ENCODE data around the gene INPP5K.

The INPP5K gene

GRCh38 chr17:1554751-1555540, 38.5 kb upstream of the INPP5K start:
- H3K27me3 Mint-ChIP-seq: no peaks in the 10 kb centered on the region
- no peak for ATAC-seq
- no peak overlapping the region for H3K4me3 Mint-ChIP-seq
- no peaks in the 10 kb centered on the region for H3K9me3 Mint-ChIP-seq
- peak overlapping the region in 1 of 2 donors; percentile 38 for H3K27ac Mint-ChIP-seq
- no peak for DNase-seq
- peaks cover 27% of the 10 kb centered on the region for H3K4me1 Mint-ChIP-seq

GRCh38 chr17:1553354-1554266, 37.2 kb upstream of the INPP5K start:
- Mint-ChIP-seq H3K27ac (peak overlapping the region in 1 of 2 donors; percentile 80), H3K27me3 (no peaks in the 10 kb centered on the region), H3K4me3 (no peak overlapping the region), H3K4me1 (peaks cover 16% of the 10 kb centered on the region), H3K9me3 (no peaks in the 10 kb centered on the region)
- no peak for ATAC-seq
- no peak for DNase-seq

GRCh38 chr17:1552932-1553331, 36.5 kb upstream of the INPP5K start:
- no peak overlapping the region for H3K4me3 Mint-ChIP-seq
- no peaks in the 10 kb centered on the region for H3K9me3 Mint-ChIP-seq
- DNase-seq (no peak), ATAC-seq (no peak)
- H3K4me1 Mint-ChIP-seq: peaks cover 16% of the 10 kb centered on the region
- no peaks in the 10 kb centered on the region for H3K27me3 Mint-ChIP-seq
- H3K27ac Mint-ChIP-seq: no peak overlapping the region

- peaks cover 16% of the 10 kb centered on the region for H3K4me1 Mint-ChIP-seq
- ATAC-seq: no peak
- no peak overlapping the region for H3K4me3 Mint-ChIP-seq
- no peaks in the 10 kb centered on the region for H3K27me3 Mint-ChIP-seq
- no peaks in the 10 kb centered on the region for H3K9me3 Mint-ChIP-seq
- DNase-seq: no peak
- peak overlapping the region; percentile 66 to 69 for H3K27ac Mint-ChIP-seq
Observed at GRCh38 chr17:1551741-1552140, 35.3 kb upstream of the INPP5K start.

- Mint-ChIP-seq H3K27me3 (no peaks in the 10 kb centered on the region), H3K9me3 (no peaks in the 10 kb centered on the region), H3K27ac (no peak overlapping the region), H3K4me3 (no peak overlapping the region), H3K4me1 (peaks cover 10% of the 10 kb centered on the region)
- DNase-seq: no peak
- no peak for ATAC-seq
Observed at GRCh38 chr17:1548032-1548431, 31.6 kb upstream of the INPP5K start.

GRCh38 chr17:1546292-1546922, 30.0 kb upstream of the INPP5K start:
- Mint-ChIP-seq H3K4me3 (no peak overlapping the region), H3K9me3 (no peaks in the 10 kb centered on the region), H3K4me1 (peaks cover 5% of the 10 kb centered on the region), H3K27me3 (no peaks in the 10 kb centered on the region), H3K27ac (no peak overlapping the region)
- DNase-seq (no peak), ATAC-seq (no peak)

- ATAC-seq (no peak), DNase-seq (no peak)
- Mint-ChIP-seq H3K27me3 (no peaks in the 10 kb centered on the region), H3K27ac (peak overlapping the region in 1 of 2 donors; percentile 54), H3K4me1 (peaks cover 1% of the 10 kb centered on the region), H3K4me3 (no peak overlapping the region), H3K9me3 (no peaks in the 10 kb centered on the region)
Observed at GRCh38 chr17:1545618-1546017, 29.2 kb upstream of the INPP5K start.

- Mint-ChIP-seq H3K27me3 (no peaks in the 10 kb centered on the region), H3K27ac (no peak overlapping the region), H3K9me3 (no peaks in the 10 kb centered on the region), H3K4me1 (no peaks in the 10 kb centered on the region), H3K4me3 (no peak overlapping the region)
- ATAC-seq (no peak), DNase-seq (no peak)
Observed at GRCh38 chr17:1542316-1542715, 25.9 kb upstream of the INPP5K start.

GRCh38 chr17:1541367-1541904, 25.0 kb upstream of the INPP5K start:
- Mint-ChIP-seq H3K9me3 (no peaks in the 10 kb centered on the region), H3K27ac (no peak overlapping the region), H3K4me1 (no peaks in the 10 kb centered on the region), H3K4me3 (no peak overlapping the region), H3K27me3 (no peaks in the 10 kb centered on the region)
- ATAC-seq (no peak), DNase-seq (no peak)

GRCh38 chr17:1539811-1540210, 23.4 kb upstream of the INPP5K start:
- Mint-ChIP-seq H3K27ac (no peak overlapping the region), H3K9me3 (no peaks in the 10 kb centered on the region), H3K4me1 (no peaks in the 10 kb centered on the region), H3K27me3 (no peaks in the 10 kb centered on the region), H3K4me3 (no peak overlapping the region)
- ATAC-seq (no peak), DNase-seq (no peak)

GRCh38 chr17:1535737-1536136, 19.3 kb upstream of the INPP5K start:
- no peaks in the 10 kb centered on the region for H3K27me3 Mint-ChIP-seq
- ATAC-seq (no peak), DNase-seq (no peak)
- no peaks in the 10 kb centered on the region for H3K4me1 Mint-ChIP-seq
- no peaks in the 10 kb centered on the region for H3K9me3 Mint-ChIP-seq
- no peak overlapping the region for H3K4me3 Mint-ChIP-seq
- peak overlapping the region in 1 of 2 donors; percentile 53 for H3K27ac Mint-ChIP-seq

GRCh38 chr17:1533661-1534325, 17.4 kb upstream of the INPP5K start:
- no peak for DNase-seq
- no peak overlapping the region for H3K4me3 Mint-ChIP-seq
- no peaks in the 10 kb centered on the region for H3K9me3 Mint-ChIP-seq
- no peak overlapping the region for H3K27ac Mint-ChIP-seq
- no peak for ATAC-seq
- H3K4me1 Mint-ChIP-seq: peaks cover 8% of the 10 kb centered on the region
- H3K27me3 Mint-ChIP-seq: no peaks in the 10 kb centered on the region

- Mint-ChIP-seq H3K27me3 (no peaks in the 10 kb centered on the region), H3K9me3 (no peaks in the 10 kb centered on the region), H3K4me1 (peaks cover 8% of the 10 kb centered on the region), H3K27ac (peak overlapping the region; percentile 40 to 48), H3K4me3 (no peak overlapping the region)
- ATAC-seq: peak; percentile 73
- DNase-seq: peak; percentile 26 to 37
Observed at GRCh38 chr17:1532836-1533602, 16.6 kb upstream of the INPP5K start.

GRCh38 chr17:1529863-1530262, 13.5 kb upstream of the INPP5K start:
- H3K27ac Mint-ChIP-seq: peak overlapping the region; percentile 95
- peak; percentile 66 for ATAC-seq
- no peaks in the 10 kb centered on the region for H3K9me3 Mint-ChIP-seq

More at GRCh38 chr17:1529863-1530262, 13.5 kb upstream of the INPP5K start:
- Mint-ChIP-seq H3K4me3 (no peak overlapping the region), H3K27me3 (no peaks in the 10 kb centered on the region), H3K4me1 (peaks cover 8% of the 10 kb centered on the region)
- DNase-seq: no peak
